ENCODE results near the gene WDR7.

The WDR7 gene

GRCh38 chr18:56748698-56749268 lies 97.6 kb downstream of the WDR7 start:
- peak; percentile 18 for DNase-seq (ENCODE audit: extremely low read depth, low read depth)
- TF ChIP-seq, protein P1, sequence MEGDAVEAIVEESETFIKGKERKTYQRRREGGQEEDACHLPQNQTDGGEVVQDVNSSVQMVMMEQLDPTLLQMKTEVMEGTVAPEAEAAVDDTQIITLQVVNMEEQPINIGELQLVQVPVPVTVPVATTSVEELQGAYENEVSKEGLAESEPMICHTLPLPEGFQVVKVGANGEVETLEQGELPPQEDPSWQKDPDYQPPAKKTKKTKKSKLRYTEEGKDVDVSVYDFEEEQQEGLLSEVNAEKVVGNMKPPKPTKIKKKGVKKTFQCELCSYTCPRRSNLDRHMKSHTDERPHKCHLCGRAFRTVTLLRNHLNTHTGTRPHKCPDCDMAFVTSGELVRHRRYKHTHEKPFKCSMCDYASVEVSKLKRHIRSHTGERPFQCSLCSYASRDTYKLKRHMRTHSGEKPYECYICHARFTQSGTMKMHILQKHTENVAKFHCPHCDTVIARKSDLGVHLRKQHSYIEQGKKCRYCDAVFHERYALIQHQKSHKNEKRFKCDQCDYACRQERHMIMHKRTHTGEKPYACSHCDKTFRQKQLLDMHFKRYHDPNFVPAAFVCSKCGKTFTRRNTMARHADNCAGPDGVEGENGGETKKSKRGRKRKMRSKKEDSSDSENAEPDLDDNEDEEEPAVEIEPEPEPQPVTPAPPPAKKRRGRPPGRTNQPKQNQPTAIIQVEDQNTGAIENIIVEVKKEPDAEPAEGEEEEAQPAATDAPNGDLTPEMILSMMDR (IDR thresholded peaks at IDR 0.05; ENCODE audit: low read depth, low read length) = peak; percentile 56

- TF ChIP-seq, protein P1 (IDR thresholded peaks at IDR 0.05; ENCODE audit: low read depth, low read length) = no peak
- no peak for DNase-seq (ENCODE audit: extremely low read depth, low read depth)
Observed at GRCh38 chr18:56756966-56757365, 105.8 kb downstream of the WDR7 start.

DNA sequence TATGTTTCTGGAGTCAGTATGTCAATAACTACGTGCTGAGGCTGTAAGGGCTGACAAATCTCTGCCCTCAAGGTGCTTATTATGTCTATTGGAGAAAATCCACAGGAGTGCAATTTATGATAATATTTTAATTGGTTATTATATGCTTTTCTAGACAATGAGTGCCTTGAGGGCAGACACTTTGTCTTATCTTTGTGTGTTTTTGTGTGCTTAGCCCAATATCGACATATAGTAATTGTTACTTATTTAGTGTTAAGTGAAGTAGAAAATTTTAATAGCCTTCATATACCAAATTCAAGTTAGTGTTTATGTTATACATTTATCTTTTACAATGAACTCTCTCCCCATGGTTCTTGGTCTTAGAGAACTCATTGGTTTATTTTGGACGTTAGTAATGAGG lies 118.9 kb downstream of the WDR7 start:
- DNase-seq (ENCODE audit: extremely low read depth, low read depth) = no peak
- TF ChIP-seq, protein P1 (IDR thresholded peaks at IDR 0.05; ENCODE audit: low read depth, low read length) = no peak

DNA sequence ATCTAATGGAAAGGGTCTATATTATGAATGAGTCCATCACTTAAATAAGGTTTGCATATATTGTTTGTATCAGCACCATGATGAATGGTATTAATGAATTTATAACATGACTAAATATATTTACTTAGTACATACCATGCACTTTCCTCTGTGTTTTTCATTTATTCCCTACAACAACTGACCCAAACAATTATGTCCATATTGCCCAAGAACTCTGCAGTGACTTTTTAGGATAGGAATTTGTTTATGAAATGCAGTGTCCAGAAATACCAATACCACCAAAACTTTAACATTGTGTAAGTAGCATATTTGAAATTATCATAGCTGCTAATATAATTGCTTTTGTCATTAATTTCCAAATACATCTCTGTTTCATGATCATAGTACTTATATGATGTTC lies 119.7 kb downstream of the WDR7 start:
- peak; percentile 30 for DNase-seq (ENCODE audit: extremely low read depth, low read depth)
- TF ChIP-seq, protein P1 (IDR thresholded peaks at IDR 0.05; ENCODE audit: low read depth, low read length) = no peak

GRCh38 chr18:56775701-56776100 lies 124.5 kb downstream of the WDR7 start:
- DNase-seq (ENCODE audit: extremely low read depth, low read depth) = no peak
- TF ChIP-seq, protein P1 (IDR thresholded peaks at IDR 0.05; ENCODE audit: low read depth, low read length) = no peak

DNA sequence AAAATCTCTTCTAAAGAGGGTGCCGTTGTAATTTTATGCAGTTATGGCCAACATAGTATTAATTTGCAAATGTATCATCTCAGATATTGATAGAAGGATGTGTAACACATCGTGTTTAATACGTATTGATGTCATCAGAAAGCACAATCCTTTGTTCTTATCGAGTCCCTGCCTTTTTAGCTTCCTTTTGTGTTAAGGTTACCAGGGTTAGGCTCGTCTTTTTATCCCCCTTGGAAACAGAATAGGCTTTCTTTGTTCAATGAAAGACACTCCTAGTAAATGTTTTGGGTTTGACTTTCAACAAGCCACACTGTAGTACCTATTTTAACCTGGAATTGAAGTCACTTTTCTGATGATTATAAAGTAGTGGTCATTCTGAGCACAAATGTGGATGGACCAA lies 136.2 kb downstream of the WDR7 start:
- no peak for DNase-seq (ENCODE audit: extremely low read depth, low read depth)
- TF ChIP-seq, protein P1 (IDR thresholded peaks at IDR 0.05; ENCODE audit: low read depth, low read length) = no peak

DNA sequence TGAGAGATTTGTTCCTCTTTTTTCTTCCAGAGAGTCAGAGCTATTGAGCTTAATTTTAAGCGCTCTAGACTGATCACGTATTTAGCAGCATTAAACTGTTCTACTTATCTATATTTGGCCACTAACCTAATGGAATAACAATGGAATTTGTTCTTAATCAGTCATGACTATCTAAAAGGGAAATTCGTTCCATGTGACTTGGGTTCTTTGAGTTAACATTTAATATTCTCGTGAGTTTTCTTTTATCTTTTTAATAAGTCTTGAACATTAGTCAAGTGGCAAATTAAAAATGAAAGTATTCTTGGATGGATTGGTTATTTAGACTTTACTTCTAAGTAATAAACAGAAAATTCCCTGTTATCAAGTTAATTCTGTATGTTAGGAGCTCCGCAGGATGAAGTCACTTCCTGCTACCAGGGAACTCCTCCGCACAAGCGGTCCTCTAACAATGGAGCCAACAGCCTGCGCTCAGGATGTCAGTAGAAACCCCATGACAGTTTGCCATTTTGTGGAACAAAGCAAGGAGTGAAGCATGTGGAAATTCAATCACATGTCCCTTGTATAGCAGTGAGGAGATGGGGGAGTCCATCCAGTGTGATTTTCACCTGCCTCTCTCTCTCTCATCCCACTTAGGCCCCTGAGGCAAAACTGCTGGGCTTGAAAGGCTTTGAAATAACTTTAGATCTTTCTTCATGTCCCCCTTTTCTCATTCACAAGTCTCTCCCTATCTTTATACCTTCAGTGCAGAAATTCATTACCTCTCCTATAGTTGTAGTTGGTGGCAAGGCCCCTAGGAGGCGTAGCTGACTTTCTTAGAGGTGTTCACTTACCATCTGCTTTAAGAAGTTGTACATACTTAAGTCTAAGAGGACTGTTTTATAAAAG lies 138.1 kb downstream of the WDR7 start:
- no peak for DNase-seq (ENCODE audit: extremely low read depth, low read depth)
- TF ChIP-seq, protein P1 (IDR thresholded peaks at IDR 0.05; ENCODE audit: low read depth, low read length) = peak; percentile 23
